ENCODE results near the gene SMAP1.

Gene SMAP1

DNA sequence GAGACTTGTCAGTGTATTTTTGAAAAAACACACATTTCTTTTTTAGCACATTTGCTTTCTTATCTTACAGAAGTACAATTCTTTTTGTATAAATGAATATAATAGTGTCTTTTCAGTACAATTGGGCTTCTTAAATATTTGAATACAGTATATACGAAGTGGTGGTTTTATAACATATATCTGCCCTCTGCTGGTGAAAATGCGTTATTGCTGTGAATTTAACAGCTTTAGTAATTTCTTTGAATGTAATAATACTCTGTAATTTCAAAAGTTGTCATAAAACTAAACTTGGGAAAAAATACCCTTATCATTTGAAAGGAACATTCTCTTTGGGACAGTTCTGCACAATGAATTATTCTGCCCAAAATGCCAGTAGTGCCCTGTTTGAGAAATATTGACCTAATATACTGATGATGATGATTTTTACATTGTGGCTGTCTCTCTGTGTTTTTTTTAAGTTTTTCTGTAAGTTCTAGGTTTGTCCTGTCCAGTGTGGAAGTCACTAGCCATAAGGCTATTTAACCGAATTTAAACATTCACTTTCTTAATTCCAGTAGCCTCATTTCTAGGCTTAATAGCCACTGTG is 19.0 kb downstream of the SMAP1 start:
- in situ Hi-C loops (cut with HindIII; ENCODE audit: low sequenced_read_pairs): no loop called here
- DNase-seq (ENCODE audit: low read depth, low spot score): peak; percentile 64
- TF ChIP-seq CTCF (IDR thresholded peaks at IDR 0.05; ENCODE audit: low read depth, low read length): peak; percentile 54
- H3K4me3 ChIP-seq (ENCODE audit: low read depth, low read length): no peak overlapping the region

GRCh38 chr6:70693887-70694286 is 26.2 kb downstream of the SMAP1 start:
- DNase-seq (ENCODE audit: low read depth, low spot score): no peak
- no peak for TF ChIP-seq CTCF (IDR thresholded peaks at IDR 0.05; ENCODE audit: low read depth, low read length)
- no peak overlapping the region for H3K4me3 ChIP-seq (ENCODE audit: low read depth, low read length)
- in situ Hi-C loops (cut with HindIII; ENCODE audit: low sequenced_read_pairs): no loop called here

GRCh38 chr6:70694371-70694770 is 26.7 kb downstream of the SMAP1 start:
- no peak for DNase-seq (ENCODE audit: low read depth, low spot score)
- TF ChIP-seq CTCF (IDR thresholded peaks at IDR 0.05; ENCODE audit: low read depth, low read length): no peak
- no peak overlapping the region for H3K4me3 ChIP-seq (ENCODE audit: low read depth, low read length)
- in situ Hi-C loops (cut with HindIII; ENCODE audit: low sequenced_read_pairs): no loop called here

DNA sequence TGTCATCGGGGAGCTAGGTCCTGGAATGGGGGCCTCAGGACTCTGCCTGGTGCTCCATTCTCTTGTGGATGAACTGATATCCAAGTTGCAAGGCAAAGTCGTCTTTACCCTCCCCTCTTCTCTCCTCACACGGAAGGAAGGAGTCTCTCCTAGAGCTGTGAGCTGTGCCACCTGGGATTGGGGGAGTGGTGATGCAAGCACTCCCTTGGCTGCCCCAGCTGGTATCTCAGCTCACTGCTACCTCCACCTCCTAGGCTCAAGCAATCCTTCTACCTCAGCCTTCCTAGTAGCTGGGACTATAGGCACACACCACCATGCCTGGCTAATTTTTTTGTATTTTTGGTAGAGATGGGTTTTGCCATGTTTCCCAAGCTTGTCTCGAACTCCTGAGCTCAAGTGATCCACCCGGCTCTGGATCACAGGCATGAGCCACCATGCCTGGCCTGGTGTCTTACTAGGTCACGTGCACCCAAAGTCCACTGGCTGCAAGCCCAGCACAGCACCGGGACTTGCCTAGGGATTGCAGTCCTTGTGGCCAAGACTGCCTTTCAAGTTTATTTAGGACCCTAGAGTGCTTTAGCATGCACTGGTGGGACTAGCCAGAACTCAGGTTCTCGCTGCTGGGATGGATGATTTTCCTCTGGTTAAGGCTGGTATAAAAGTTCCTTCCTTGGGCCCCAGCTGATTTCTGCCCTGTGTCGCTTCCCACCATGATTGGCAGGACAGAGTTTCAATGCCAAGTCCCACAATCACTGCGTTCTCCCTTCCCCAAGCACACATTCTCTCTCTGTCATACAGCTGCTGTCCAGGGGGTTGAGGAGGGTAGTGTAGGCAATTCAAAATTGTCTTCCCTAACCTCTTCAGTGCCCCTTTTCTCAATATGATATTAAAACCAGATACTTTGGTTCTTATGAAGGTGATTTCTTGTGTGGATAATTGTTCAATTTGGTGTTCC is 33.5 kb downstream of the SMAP1 start:
- no peak overlapping the region for H3K4me3 ChIP-seq (ENCODE audit: low read depth, low read length)
- no peak for DNase-seq (ENCODE audit: low read depth, low spot score)
- in situ Hi-C loops (cut with HindIII; ENCODE audit: low sequenced_read_pairs): no loop called here
- no peak for TF ChIP-seq CTCF (IDR thresholded peaks at IDR 0.05; ENCODE audit: low read depth, low read length)

DNA sequence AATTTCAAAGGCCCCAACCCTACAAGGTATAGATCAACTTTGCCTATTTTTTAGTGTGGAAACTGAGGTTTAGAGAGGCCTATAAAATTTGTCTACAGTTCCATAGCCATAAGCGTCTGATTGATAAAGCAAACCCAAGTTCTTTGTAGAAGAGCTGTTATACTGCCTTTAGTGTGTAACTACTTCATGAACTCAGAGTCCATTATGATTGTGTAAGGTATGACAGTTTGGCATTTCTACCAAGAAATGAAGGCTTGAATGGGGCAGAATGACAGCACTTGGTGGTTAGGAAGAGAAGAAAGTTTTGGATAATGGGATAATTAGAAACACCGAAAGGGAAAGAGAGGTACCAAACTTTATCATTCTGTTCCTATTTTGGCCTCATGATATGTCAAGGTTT is 38.1 kb downstream of the SMAP1 start:
- in situ Hi-C loops (cut with HindIII; ENCODE audit: low sequenced_read_pairs): no loop called here
- TF ChIP-seq CTCF (IDR thresholded peaks at IDR 0.05; ENCODE audit: low read depth, low read length): no peak

DNA sequence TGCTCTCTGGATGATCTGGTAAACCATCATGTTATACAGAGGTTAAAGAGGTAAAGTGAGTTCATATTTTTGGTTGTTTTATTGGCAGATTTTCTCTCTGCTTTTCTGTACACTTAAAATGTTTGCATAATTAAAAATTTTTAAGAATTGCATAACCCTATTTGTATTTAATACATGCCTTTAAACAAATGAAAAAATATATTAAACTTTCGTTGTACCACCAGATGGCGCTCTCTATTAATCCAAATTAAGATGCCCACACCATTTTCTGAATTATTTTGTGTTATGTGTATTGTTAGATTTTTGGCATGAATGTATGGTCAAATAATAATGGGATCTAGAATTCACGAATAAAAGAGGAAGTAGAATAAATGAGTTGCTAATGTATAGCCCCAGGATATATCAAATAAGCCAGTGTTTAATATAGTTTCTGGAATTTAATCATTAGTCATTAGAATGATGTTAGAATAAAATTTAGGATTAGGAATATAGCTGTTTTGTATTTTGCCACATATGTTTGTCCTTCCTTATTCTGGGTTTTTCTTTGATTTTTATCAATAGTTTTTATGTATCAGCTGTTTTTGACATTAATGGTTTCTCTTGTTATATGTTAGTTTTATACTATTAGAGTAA is 38.9 kb downstream of the SMAP1 start:
- H3K4me3 ChIP-seq (ENCODE audit: low read depth, low read length): no peak overlapping the region
- in situ Hi-C loops (cut with HindIII; ENCODE audit: low sequenced_read_pairs): no loop called here
- peak; percentile 35 for TF ChIP-seq CTCF (IDR thresholded peaks at IDR 0.05; ENCODE audit: low read depth, low read length)
- peak; percentile 60 for DNase-seq (ENCODE audit: low read depth, low spot score)

More for the DNA sequence above, 38.1 kb downstream of the SMAP1 start:
- no peak overlapping the region for H3K4me3 ChIP-seq (ENCODE audit: low read depth, low read length)
- DNase-seq (ENCODE audit: low read depth, low spot score): no peak
